ENCODE results near the gene MAP4K4.
A peak's percentile ranks its signal among the peaks of the same experiment; 100 is the strongest.

MAP4K4 gene

GRCh38 chr2:101848769-101849410 is 151.4 kb downstream of the MAP4K4 start:
- DNase-seq = no peak

- no peak for DNase-seq
These were observed 152.9 kb downstream of the MAP4K4 start for GRCh38 chr2:101850450-101850849.

GRCh38 chr2:101850991-101851390 is 153.5 kb downstream of the MAP4K4 start:
- DNase-seq = no peak

GRCh38 chr2:101852824-101853223 is 155.3 kb downstream of the MAP4K4 start:
- DNase-seq = no peak

GRCh38 chr2:101854877-101855276 is 157.4 kb downstream of the MAP4K4 start:
- no peak for DNase-seq

- no peak for DNase-seq
These were observed 158.3 kb downstream of the MAP4K4 start for GRCh38 chr2:101855776-101856175.

GRCh38 chr2:101858246-101858645 is 160.7 kb downstream of the MAP4K4 start:
- no peak for DNase-seq

GRCh38 chr2:101858910-101859309 is 161.4 kb downstream of the MAP4K4 start:
- no peak for DNase-seq

GRCh38 chr2:101859604-101860003 is 162.1 kb downstream of the MAP4K4 start:
- no peak for DNase-seq

- DNase-seq = no peak
These were observed 162.7 kb downstream of the MAP4K4 start for GRCh38 chr2:101860157-101860556.

- no peak for DNase-seq
These were observed 163.3 kb downstream of the MAP4K4 start for GRCh38 chr2:101860782-101861181.

GRCh38 chr2:101861382-101861781 is 163.9 kb downstream of the MAP4K4 start:
- no peak for DNase-seq

- DNase-seq = no peak
These were observed 166.0 kb downstream of the MAP4K4 start for GRCh38 chr2:101863534-101863933.

GRCh38 chr2:101864426-101864825 is 166.9 kb downstream of the MAP4K4 start:
- no peak for DNase-seq

GRCh38 chr2:101868525-101868924 is 171.0 kb downstream of the MAP4K4 start:
- no peak for DNase-seq

GRCh38 chr2:101869527-101869926 is 172.0 kb downstream of the MAP4K4 start:
- no peak for DNase-seq

GRCh38 chr2:101870444-101870843 is 172.9 kb downstream of the MAP4K4 start:
- no peak for DNase-seq

- no peak for DNase-seq
These were observed 174.0 kb downstream of the MAP4K4 start for GRCh38 chr2:101871480-101871879.

GRCh38 chr2:101872480-101872879 is 175.0 kb downstream of the MAP4K4 start:
- DNase-seq = no peak

- no peak for DNase-seq
These were observed 176.0 kb downstream of the MAP4K4 start for GRCh38 chr2:101873543-101873942.

GRCh38 chr2:101874069-101874468 is 176.6 kb downstream of the MAP4K4 start:
- no peak for DNase-seq

- DNase-seq = no peak
These were observed 182.0 kb downstream of the MAP4K4 start for GRCh38 chr2:101879466-101879865.

- DNase-seq = no peak
These were observed 183.6 kb downstream of the MAP4K4 start for GRCh38 chr2:101881131-101881530.

GRCh38 chr2:101882769-101883307 is 185.3 kb downstream of the MAP4K4 start:
- no peak for DNase-seq

GRCh38 chr2:101883860-101884259 is 186.4 kb downstream of the MAP4K4 start:
- DNase-seq = peak; percentile 46

Data from CD4-positive, alpha-beta T cell treated with Interleukin-10 for 1 hour (primary cell).